GM23338 (cell line): ENCODE measurements around the gene CADPS2. TPM values are rescaled to one million over a fixed set of nuclear protein-coding genes. Genes with fewer than 3 reads are reported as not detected.
A peak's percentile ranks its signal among the peaks of the same experiment; 100 is the strongest.

Experiments
- ATAC-seq: fragments of 200-7000 bp; cut with Tn5 transposase; 3 replicates; pipeline ENCODE4 v1.9.1; 2020
- DNase-seq: peaks from one replicate; pipeline ENCODE4 v3.0.0-alpha.2; 2015; ENCODE audit warnings: low spot score
- H2AFZ ChIP-seq: fragments of 200-600 bp; sonication (generic); 2 replicates; pipeline ENCODE4 v1.8.0; 2016; ENCODE audit warnings: antibody characterized with exemption, mild to moderate bottlenecking, moderate library complexity
- H3F3A ChIP-seq: fragments of 200-600 bp; sonication (generic); replicated peaks from 2 replicates; pipeline ENCODE4 v1.8.0; 2017; ENCODE audit warnings: antibody characterized with exemption, mixed run types, low read depth
- H3K27ac ChIP-seq: fragments of 200-600 bp; sonication (generic); 2 replicates; pipeline ENCODE4 v1.6.1; 2016; ENCODE audit warnings: low read depth
- H3K27me3 ChIP-seq: fragments of 200-600 bp; sonication (generic); 2 replicates; pipeline ENCODE4 v1.8.0; 2016; ENCODE audit warnings: mild to moderate bottlenecking, mixed run types, moderate library complexity; ENCODE audit not compliant: insufficient read depth
- H3K36me3 ChIP-seq: fragments of 200-600 bp; sonication (generic); 2 replicates; pipeline ENCODE4 v1.8.0; 2016; ENCODE audit warnings: mild to moderate bottlenecking; ENCODE audit not compliant: insufficient read depth
- H3K4me1 ChIP-seq: fragments of 200-600 bp; sonication (generic); 2 replicates; pipeline ENCODE4 v1.8.0; 2016; ENCODE audit warnings: mild to moderate bottlenecking, moderate library complexity; ENCODE audit not compliant: insufficient read depth
- H3K4me2 ChIP-seq: fragments of 200-600 bp; sonication (generic); 2 replicates; pipeline ENCODE4 v1.7.1; 2017; ENCODE audit warnings: mixed run types
- H3K4me3 ChIP-seq: fragments of 200-600 bp; sonication (generic); 2 replicates; pipeline ENCODE4 v1.6.1; 2016; ENCODE audit warnings: mixed run types
- H3K79me2 ChIP-seq: fragments of 200-600 bp; sonication (generic); replicated peaks from 2 replicates; pipeline ENCODE4 v1.8.0; 2017; ENCODE audit warnings: mild to moderate bottlenecking; ENCODE audit not compliant: insufficient read depth
- H3K9me2 ChIP-seq: fragments of 200-600 bp; sonication (generic); 2 replicates; pipeline ENCODE4 v1.8.0; 2017; ENCODE audit not compliant: insufficient read depth
- H4K20me1 ChIP-seq: fragments of 200-600 bp; sonication (generic); replicated peaks from 2 replicates; pipeline ENCODE4 v1.8.0; 2017; ENCODE audit warnings: mild to moderate bottlenecking; ENCODE audit not compliant: insufficient read depth
- H3K27ac Mint-ChIP-seq: 2 replicates; pipeline ENCODE4 v1.8.0; 2020; ENCODE audit warnings: inconsistent platforms, mild to moderate bottlenecking, moderate library complexity, mixed read lengths
- H3K27me3 Mint-ChIP-seq: 3 replicates; pipeline ENCODE4 v1.8.0; 2022; ENCODE audit warnings: low read depth, mild to moderate bottlenecking, moderate library complexity, mixed read lengths, inconsistent platforms; ENCODE audit not compliant: insufficient read depth, poor library complexity
- H3K36me3 Mint-ChIP-seq: 3 replicates; pipeline ENCODE4 v1.8.0; 2021; ENCODE audit warnings: low read depth, mild to moderate bottlenecking, inconsistent platforms, moderate library complexity, mixed read lengths
- H3K4me1 Mint-ChIP-seq: 3 replicates; pipeline ENCODE4 v1.8.0; 2020; ENCODE audit warnings: mild to moderate bottlenecking, inconsistent platforms, mixed read lengths
- H3K4me3 Mint-ChIP-seq: 3 replicates; pipeline ENCODE4 v1.8.0; 2021; ENCODE audit warnings: moderate library complexity, mild to moderate bottlenecking, inconsistent platforms, mixed read lengths
- H3K9me3 Mint-ChIP-seq: 3 replicates; pipeline ENCODE4 v1.8.0; 2020; ENCODE audit warnings: moderate library complexity, mild to moderate bottlenecking, inconsistent platforms, mixed read lengths
- CTCF ChIP-seq, 2 experiments: fragments of 200-600 bp in 1 of 2; sonication (generic) in 1 of 2; conservative IDR thresholded peaks; 2 replicates each; pipeline versions ENCODE4 v1.5.1 to v1.6.1; 2016 to 2017; ENCODE audit warnings: antibody characterized with exemption in 2 of 2, low read depth in 2 of 2, mild to moderate bottlenecking in 2 of 2, moderate library complexity in 1 of 2
- EZH2 ChIP-seq: fragments of 200-600 bp; sonication (generic); IDR thresholded peaks from one replicate; pipeline ENCODE4 v1.8.0; 2017; ENCODE audit warnings: antibody characterized with exemption, mild to moderate bottlenecking, low read depth; ENCODE audit not compliant: unreplicated experiment
- EZH2phosphoT487 ChIP-seq: fragments of 200-600 bp; sonication (generic); IDR thresholded peaks from one replicate; pipeline ENCODE4 v1.8.1; 2018; ENCODE audit warnings: antibody characterized with exemption; ENCODE audit not compliant: unreplicated experiment
- STAT1 ChIP-seq: IDR thresholded peaks from one replicate; pipeline ENCODE4 v1.6.1; 2016; ENCODE audit warnings: antibody characterized with exemption; ENCODE audit not compliant: unreplicated experiment
- ZNF462 ChIP-seq: fragments of 250-450 bp; sonication (Bioruptor Pico); IDR thresholded peaks from 2 replicates; pipeline ENCODE4 v1.5.0; 2020; ENCODE audit warnings: mild to moderate bottlenecking, moderate library complexity
- polyA plus RNA-seq: library from polyadenylated mRNA; unstranded; fragments of >200 nt; fragmentation: Nextera tagmentation; extraction: Ambion mirVana; gene quantifications from 2 replicates; pipeline ENCODE4 v1.2.1, GENCODE V29; 2016
- total RNA-seq: library from RNA; depleted of rRNA; stranded (reverse); fragments of >200 nt; shearing (Covaris generic); gene quantifications from 2 replicates; pipeline ENCODE4 v1.2.3, GENCODE V29; 2014

Gene CADPS2
- total and polyA plus RNA-seq, 2 experiments from 2014 or later = 16.3 to 36.9 TPM

- 0 out of 2 replicates have a peak overlapping the region, but pooled peaks have one; percentile 8 for H3K4me2 ChIP-seq
- no peaks in the 10 kb centered on the region for H3K79me2 ChIP-seq
- H3K4me1 ChIP-seq = peaks cover 12% of the 10 kb centered on the region
- no peak overlapping the region for H2AFZ ChIP-seq
- TF ChIP-seq STAT1 (no peak), CTCF (conservative IDR thresholded peaks at IDR 0.05; ENCODE audit: low read depth in 2 of 2) (peak; percentile 20 to 62), EZH2 (no peak), EZH2phosphoT487 (no peak), ZNF462 (CRISPR knock-in tag) (no peak)
- ATAC-seq (peak; percentile 97), DNase-seq (peak; percentile 75)
- no peak overlapping the region for H3K4me3 Mint-ChIP-seq
- H3K9me2 ChIP-seq = no peaks in the 10 kb centered on the region
- no peaks in the 10 kb centered on the region for H3K9me3 Mint-ChIP-seq
- no peaks in the 10 kb centered on the region for H3K27me3 ChIP-seq
- no peak overlapping the region for H3K4me3 ChIP-seq
- no peaks in the 10 kb centered on the region for H3K36me3 ChIP-seq
- H4K20me1 ChIP-seq = no peaks in the 10 kb centered on the region
- H3K4me1 Mint-ChIP-seq = peaks cover 26% of the 10 kb centered on the region
- H3K36me3 Mint-ChIP-seq = no peaks in the 10 kb centered on the region
- H3K27me3 Mint-ChIP-seq = no peaks in the 10 kb centered on the region
- H3K27ac Mint-ChIP-seq = no peak overlapping the region
- H3K27ac ChIP-seq = no peak overlapping the region
- no peaks in the 10 kb centered on the region for H3F3A ChIP-seq
Observed at GRCh38 chr7:122457969-122458368, 428.3 kb downstream of the CADPS2 start.
